ENCODE measurements around the gene PARP15.
"Not testable (repeated sequence)": the region's sequence is repeated elsewhere in the genome, so short reads cannot be mapped to it uniquely, and the experiment has no call there.

Gene PARP15

GRCh38 chr3:122642935-122643334, 65.5 kb downstream of the PARP15 start:
- Histone ChIP-seq H3K27me3 (ENCODE audit: low read depth, low read length) (no peaks in the 10 kb centered on the region), H3K36me3 (ENCODE audit: control insufficient read depth in 1 of 2, insufficient read depth in 2 of 2, low read length in 2 of 2) (no peaks in the 10 kb centered on the region), H3K27ac (ENCODE audit: low read length) (no peak overlapping the region), H3K9me3 (ENCODE audit: control insufficient read depth in 1 of 2, low read length in 2 of 2) (no peaks in the 10 kb centered on the region), H3K4me3 (ENCODE audit: low read depth in 1 of 2, low read length in 2 of 2) (no peak overlapping the region), H3K4me1 (ENCODE audit: control insufficient read depth in 1 of 2, insufficient read depth in 2 of 2, low read length in 2 of 2) (no peaks in the 10 kb centered on the region)

GRCh38 chr3:122646146-122646988, 68.9 kb downstream of the PARP15 start:
- no peaks in the 10 kb centered on the region for H3K36me3 ChIP-seq (ENCODE audit: control insufficient read depth in 1 of 2, insufficient read depth in 2 of 2, low read length in 2 of 2)
- no peaks in the 10 kb centered on the region for H3K9me3 ChIP-seq (ENCODE audit: control insufficient read depth in 1 of 2, low read length in 2 of 2)
- H3K27ac ChIP-seq (ENCODE audit: low read length): no peak overlapping the region
- no peaks in the 10 kb centered on the region for H3K4me1 ChIP-seq (ENCODE audit: control insufficient read depth in 1 of 2, insufficient read depth in 2 of 2, low read length in 2 of 2)
- H3K27me3 ChIP-seq (ENCODE audit: low read depth, low read length): no peaks in the 10 kb centered on the region
- H3K4me3 ChIP-seq (ENCODE audit: low read depth in 1 of 2, low read length in 2 of 2): no peak overlapping the region

- H3K9me3 ChIP-seq (ENCODE audit: control insufficient read depth in 1 of 2, low read length in 2 of 2); H3K27ac ChIP-seq (ENCODE audit: low read length); H3K4me1 ChIP-seq (ENCODE audit: control insufficient read depth in 1 of 2, insufficient read depth in 2 of 2, low read length in 2 of 2); H3K36me3 ChIP-seq (ENCODE audit: control insufficient read depth in 1 of 2, insufficient read depth in 2 of 2, low read length in 2 of 2); H3K27me3 ChIP-seq (ENCODE audit: low read depth, low read length); H3K4me3 ChIP-seq (ENCODE audit: low read depth in 1 of 2, low read length in 2 of 2): not testable (repeated sequence)
Observed at GRCh38 chr3:122651233-122651907, 73.9 kb downstream of the PARP15 start.

GRCh38 chr3:122651962-122652361, 74.5 kb downstream of the PARP15 start:
- not testable (repeated sequence) for H3K9me3 ChIP-seq (ENCODE audit: control insufficient read depth in 1 of 2, low read length in 2 of 2); H3K27me3 ChIP-seq (ENCODE audit: low read depth, low read length); H3K4me1 ChIP-seq (ENCODE audit: control insufficient read depth in 1 of 2, insufficient read depth in 2 of 2, low read length in 2 of 2); H3K36me3 ChIP-seq (ENCODE audit: control insufficient read depth in 1 of 2, insufficient read depth in 2 of 2, low read length in 2 of 2); H3K4me3 ChIP-seq (ENCODE audit: low read depth in 1 of 2, low read length in 2 of 2); H3K27ac ChIP-seq (ENCODE audit: low read length)

GRCh38 chr3:122658336-122658735, 80.9 kb downstream of the PARP15 start:
- H3K27me3 ChIP-seq (ENCODE audit: low read depth, low read length); H3K4me1 ChIP-seq (ENCODE audit: control insufficient read depth in 1 of 2, insufficient read depth in 2 of 2, low read length in 2 of 2); H3K27ac ChIP-seq (ENCODE audit: low read length); H3K9me3 ChIP-seq (ENCODE audit: control insufficient read depth in 1 of 2, low read length in 2 of 2); H3K36me3 ChIP-seq (ENCODE audit: control insufficient read depth in 1 of 2, insufficient read depth in 2 of 2, low read length in 2 of 2); H3K4me3 ChIP-seq (ENCODE audit: low read depth in 1 of 2, low read length in 2 of 2): not testable (repeated sequence)

- Histone ChIP-seq H3K27me3 (ENCODE audit: low read depth, low read length) (no peaks in the 10 kb centered on the region), H3K27ac (ENCODE audit: low read length) (no peak overlapping the region), H3K4me1 (ENCODE audit: control insufficient read depth in 1 of 2, insufficient read depth in 2 of 2, low read length in 2 of 2) (no peaks in the 10 kb centered on the region), H3K4me3 (ENCODE audit: low read depth in 1 of 2, low read length in 2 of 2) (no peak overlapping the region), H3K9me3 (ENCODE audit: control insufficient read depth in 1 of 2, low read length in 2 of 2) (no peaks in the 10 kb centered on the region), H3K36me3 (ENCODE audit: control insufficient read depth in 1 of 2, insufficient read depth in 2 of 2, low read length in 2 of 2) (no peaks in the 10 kb centered on the region)
Observed at GRCh38 chr3:122660297-122660974, 83.0 kb downstream of the PARP15 start.

GRCh38 chr3:122661633-122662032, 84.2 kb downstream of the PARP15 start:
- no peaks in the 10 kb centered on the region for H3K27me3 ChIP-seq (ENCODE audit: low read depth, low read length)
- H3K4me3 ChIP-seq (ENCODE audit: low read depth in 1 of 2, low read length in 2 of 2): no peak overlapping the region
- no peak overlapping the region for H3K27ac ChIP-seq (ENCODE audit: low read length)
- no peaks in the 10 kb centered on the region for H3K4me1 ChIP-seq (ENCODE audit: control insufficient read depth in 1 of 2, insufficient read depth in 2 of 2, low read length in 2 of 2)
- no peaks in the 10 kb centered on the region for H3K9me3 ChIP-seq (ENCODE audit: control insufficient read depth in 1 of 2, low read length in 2 of 2)
- H3K36me3 ChIP-seq (ENCODE audit: control insufficient read depth in 1 of 2, insufficient read depth in 2 of 2, low read length in 2 of 2): no peaks in the 10 kb centered on the region

GRCh38 chr3:122662505-122662904, 85.1 kb downstream of the PARP15 start:
- Histone ChIP-seq H3K27ac (ENCODE audit: low read length) (no peak overlapping the region), H3K27me3 (ENCODE audit: low read depth, low read length) (no peaks in the 10 kb centered on the region), H3K4me1 (ENCODE audit: control insufficient read depth in 1 of 2, insufficient read depth in 2 of 2, low read length in 2 of 2) (no peaks in the 10 kb centered on the region), H3K36me3 (ENCODE audit: control insufficient read depth in 1 of 2, insufficient read depth in 2 of 2, low read length in 2 of 2) (no peaks in the 10 kb centered on the region), H3K9me3 (ENCODE audit: control insufficient read depth in 1 of 2, low read length in 2 of 2) (no peaks in the 10 kb centered on the region), H3K4me3 (ENCODE audit: low read depth in 1 of 2, low read length in 2 of 2) (no peak overlapping the region)

- Histone ChIP-seq H3K4me3 (ENCODE audit: low read depth in 1 of 2, low read length in 2 of 2) (no peak overlapping the region), H3K27ac (ENCODE audit: low read length) (no peak overlapping the region), H3K4me1 (ENCODE audit: control insufficient read depth in 1 of 2, insufficient read depth in 2 of 2, low read length in 2 of 2) (no peaks in the 10 kb centered on the region), H3K9me3 (ENCODE audit: control insufficient read depth in 1 of 2, low read length in 2 of 2) (no peaks in the 10 kb centered on the region), H3K36me3 (ENCODE audit: control insufficient read depth in 1 of 2, insufficient read depth in 2 of 2, low read length in 2 of 2) (no peaks in the 10 kb centered on the region), H3K27me3 (ENCODE audit: low read depth, low read length) (no peaks in the 10 kb centered on the region)
Observed at GRCh38 chr3:122665226-122665786, 87.9 kb downstream of the PARP15 start.

GRCh38 chr3:122665881-122666280, 88.4 kb downstream of the PARP15 start:
- H3K4me3 ChIP-seq (ENCODE audit: low read depth in 1 of 2, low read length in 2 of 2): no peak overlapping the region
- no peaks in the 10 kb centered on the region for H3K36me3 ChIP-seq (ENCODE audit: control insufficient read depth in 1 of 2, insufficient read depth in 2 of 2, low read length in 2 of 2)
- no peaks in the 10 kb centered on the region for H3K9me3 ChIP-seq (ENCODE audit: control insufficient read depth in 1 of 2, low read length in 2 of 2)
- H3K4me1 ChIP-seq (ENCODE audit: control insufficient read depth in 1 of 2, insufficient read depth in 2 of 2, low read length in 2 of 2): no peaks in the 10 kb centered on the region
- no peaks in the 10 kb centered on the region for H3K27me3 ChIP-seq (ENCODE audit: low read depth, low read length)
- H3K27ac ChIP-seq (ENCODE audit: low read length): no peak overlapping the region

GRCh38 chr3:122668930-122669730, 91.7 kb downstream of the PARP15 start:
- Histone ChIP-seq H3K27ac (ENCODE audit: low read length) (no peak overlapping the region), H3K9me3 (ENCODE audit: control insufficient read depth in 1 of 2, low read length in 2 of 2) (no peaks in the 10 kb centered on the region), H3K4me1 (ENCODE audit: control insufficient read depth in 1 of 2, insufficient read depth in 2 of 2, low read length in 2 of 2) (no peaks in the 10 kb centered on the region), H3K4me3 (ENCODE audit: low read depth in 1 of 2, low read length in 2 of 2) (no peak overlapping the region), H3K27me3 (ENCODE audit: low read depth, low read length) (no peaks in the 10 kb centered on the region), H3K36me3 (ENCODE audit: control insufficient read depth in 1 of 2, insufficient read depth in 2 of 2, low read length in 2 of 2) (no peaks in the 10 kb centered on the region)
